Skeletal muscle satellite cell (primary cell): ENCODE data around the gene OTOA. TPM values are rescaled to one million over a fixed set of nuclear protein-coding genes. Genes with fewer than 3 reads are reported as not detected.
"Not testable (repeated sequence)": the region's sequence is repeated elsewhere in the genome, so short reads cannot be mapped to it uniquely, and the experiment has no call there.

ENCODE experiments used
- H3K27me3 ChIP-seq: 2 replicates; pipeline ENCODE4 v1.7.0; 2013; ENCODE audit warnings: low read length; ENCODE audit not compliant: control insufficient read depth, insufficient read depth
- H3K36me3 ChIP-seq: 2 replicates; pipeline ENCODE4 v1.7.0; 2013; ENCODE audit warnings: mild to moderate bottlenecking, control low read depth, low read length; ENCODE audit not compliant: insufficient read depth
- H3K4me1 ChIP-seq: 2 replicates; pipeline ENCODE4 v1.7.0; 2013; ENCODE audit warnings: low read length; ENCODE audit not compliant: control insufficient read depth, insufficient read depth
- H3K4me2 ChIP-seq: 2 replicates; pipeline ENCODE4 v1.7.0; 2013; ENCODE audit warnings: mild to moderate bottlenecking, low read length
- H3K4me3 ChIP-seq: 2 replicates; pipeline ENCODE4 v1.7.0; 2013; ENCODE audit warnings: low read length
- H3K9ac ChIP-seq: 2 replicates; pipeline ENCODE4 v1.7.0; 2013; ENCODE audit warnings: mild to moderate bottlenecking, low read depth, low read length, moderate library complexity
- H3K9me3 ChIP-seq: replicated peaks from 2 replicates; pipeline ENCODE4 v1.7.0; 2013; ENCODE audit warnings: mild to moderate bottlenecking, control low read depth, low read length
- small RNA-seq: library from RNA; depleted of rRNA; stranded (forward); fragments of <200 nt; gene quantifications from one replicate; pipeline ENCODE3, GENCODE V24; 2012

The OTOA gene

GRCh38 chr16:21798601-21799000 lies 134.8 kb downstream of the OTOA start:
- H3K27me3 ChIP-seq, H3K4me1 ChIP-seq, H3K9me3 ChIP-seq, H3K4me3 ChIP-seq, H3K9ac ChIP-seq, H3K4me2 ChIP-seq, H3K36me3 ChIP-seq: not testable (repeated sequence)

- H3K4me3 ChIP-seq, H3K4me2 ChIP-seq, H3K27me3 ChIP-seq, H3K9ac ChIP-seq, H3K36me3 ChIP-seq, H3K9me3 ChIP-seq, H3K4me1 ChIP-seq: not testable (repeated sequence)
Measured at GRCh38 chr16:21801538-21802374, 138.0 kb downstream of the OTOA start.

GRCh38 chr16:21802375-21802663 lies 138.6 kb downstream of the OTOA start:
- H3K9ac ChIP-seq, H3K27me3 ChIP-seq, H3K9me3 ChIP-seq, H3K4me3 ChIP-seq, H3K4me1 ChIP-seq, H3K4me2 ChIP-seq, H3K36me3 ChIP-seq: not testable (repeated sequence)

Small RNA genes within 50 kb of the gene (small RNA-seq; reads per million reads assigned to genes)
- 0.98 reads per million, percentile 29 among the genes with 10 or more reads in this experiment for gene RNU6-1005P
- gene RNU6-196P, result not detected
